GM19468 (cell line): Measurements from ENCODE around the gene ETNPPL.

Source experiments
- ATAC-seq: cut with Tn5 transposase; IDR thresholded peaks from one replicate; pipeline ENCODE4 v1.9.1; 2021; ENCODE audit warnings: mild to moderate bottlenecking, moderate library complexity, moderate number of reproducible peaks; ENCODE audit not compliant: unreplicated experiment; ENCODE audit errors: extremely low read depth

The ETNPPL gene

DNA sequence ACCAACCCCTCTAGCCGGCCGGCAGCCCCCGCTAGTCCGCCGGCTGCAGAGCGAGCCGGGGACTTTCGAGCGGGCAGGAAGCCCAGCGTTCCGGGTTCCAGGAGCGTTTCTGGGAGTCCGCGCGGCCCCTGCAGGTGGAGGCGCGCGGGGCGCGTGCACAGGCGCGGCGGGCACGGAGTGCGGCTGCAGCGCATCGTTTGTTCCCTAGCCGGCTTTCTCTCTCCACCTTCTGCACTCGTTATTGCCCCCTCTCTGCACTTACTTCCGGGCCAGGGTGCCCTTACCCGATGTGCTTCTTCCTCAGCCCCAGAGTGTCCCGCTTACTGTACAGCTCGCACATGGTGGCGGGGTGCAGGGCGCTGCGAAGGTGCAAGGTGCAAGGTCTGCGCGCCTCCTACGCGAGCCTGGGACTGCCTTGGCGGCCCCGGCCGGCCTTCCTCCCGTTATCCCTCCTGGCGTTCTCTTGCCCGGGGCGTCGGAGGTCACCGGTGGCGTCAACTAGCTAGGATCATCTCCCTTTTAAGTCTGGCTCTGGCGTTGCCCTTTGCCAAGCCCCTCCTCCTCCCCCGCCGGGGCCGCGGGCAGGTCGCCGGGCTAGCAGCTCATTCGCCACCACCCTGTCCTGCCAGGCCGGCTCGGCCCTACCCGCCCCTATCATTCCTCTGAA lies at the start of gene ETNPPL:
Gene ETNPPL, minus strand, starts transcription at position 495 of the 667 bp plus-strand sequence. Its CDS starts 155 bp downstream, at position 340.
- no peak for ATAC-seq

DNA sequence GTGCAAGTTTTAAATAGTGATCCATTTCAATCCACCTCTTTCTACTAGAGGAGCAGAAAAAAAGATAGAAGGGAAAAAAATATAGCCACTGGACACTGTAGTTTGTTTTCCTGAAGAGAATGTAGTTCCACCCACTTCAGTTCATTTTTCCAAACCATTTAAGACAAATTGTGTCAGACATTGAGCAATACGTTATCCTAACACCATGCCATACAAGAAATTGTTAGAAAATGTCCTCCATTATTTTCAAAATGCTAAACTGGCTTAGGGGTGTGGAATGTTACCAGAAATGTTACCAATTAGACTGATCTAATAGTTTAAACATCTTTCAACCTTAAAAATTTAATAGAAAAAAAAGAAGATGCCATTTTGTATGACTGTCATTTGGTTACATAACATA lies 48.6 kb upstream of the ETNPPL start:
- ATAC-seq: no peak

- no peak for ATAC-seq
Measured at GRCh38 chr4:108810087-108810486, 47.2 kb upstream of the ETNPPL start.

- ATAC-seq: no peak
Measured at GRCh38 chr4:108804648-108805273, 41.9 kb upstream of the ETNPPL start.

GRCh38 chr4:108799306-108799705 lies 36.5 kb upstream of the ETNPPL start:
- ATAC-seq: no peak

GRCh38 chr4:108796173-108796572 lies 33.3 kb upstream of the ETNPPL start:
- ATAC-seq: no peak

DNA sequence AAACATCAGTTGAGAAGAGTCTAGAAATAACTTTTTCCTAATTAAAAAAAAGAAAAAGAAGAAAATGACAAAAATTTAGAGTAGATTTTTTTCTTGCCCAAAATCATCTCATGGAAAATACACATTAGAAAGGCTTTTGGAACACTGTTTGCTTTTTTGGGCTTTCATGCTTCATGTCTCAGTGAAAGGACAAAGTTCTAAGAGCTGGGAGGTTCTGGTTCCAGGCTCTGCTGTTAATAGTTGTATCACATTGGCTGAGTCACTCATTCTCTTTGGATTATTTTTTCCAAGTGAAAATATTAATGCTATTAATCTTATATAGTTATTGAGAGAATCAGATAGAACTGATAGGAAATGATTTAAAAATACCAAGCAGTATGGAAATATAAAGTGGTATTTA lies 32.9 kb upstream of the ETNPPL start:
- no peak for ATAC-seq

GRCh38 chr4:108794136-108794535 lies 31.3 kb upstream of the ETNPPL start:
- no peak for ATAC-seq

GRCh38 chr4:108793415-108793814 lies 30.6 kb upstream of the ETNPPL start:
- no peak for ATAC-seq

DNA sequence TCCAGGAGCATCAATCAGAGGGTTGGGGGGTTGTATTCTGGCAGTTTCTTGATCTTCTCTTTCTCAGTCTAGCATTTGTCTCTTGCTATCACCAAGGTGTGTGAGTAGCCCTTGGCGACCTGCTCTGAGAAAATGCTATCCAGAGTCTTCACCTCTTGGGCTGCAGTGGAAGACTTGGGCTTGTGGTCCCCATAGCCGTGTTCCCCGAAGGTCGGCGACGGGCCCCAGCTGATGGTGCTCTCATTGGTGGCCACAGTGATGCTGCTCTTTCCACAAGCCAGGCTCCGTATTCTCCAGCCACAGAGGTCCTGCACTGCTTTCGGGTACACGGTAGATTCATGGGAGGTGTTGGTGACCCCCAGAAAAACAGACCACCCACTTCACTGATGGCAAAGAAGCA lies 25.9 kb upstream of the ETNPPL start:
- ATAC-seq: no peak

- no peak for ATAC-seq
Measured at GRCh38 chr4:108787724-108788123, 24.9 kb upstream of the ETNPPL start.

- ATAC-seq: no peak
Measured at GRCh38 chr4:108787106-108787505, 24.3 kb upstream of the ETNPPL start.

GRCh38 chr4:108786351-108786750 lies 23.5 kb upstream of the ETNPPL start:
- ATAC-seq: no peak

DNA sequence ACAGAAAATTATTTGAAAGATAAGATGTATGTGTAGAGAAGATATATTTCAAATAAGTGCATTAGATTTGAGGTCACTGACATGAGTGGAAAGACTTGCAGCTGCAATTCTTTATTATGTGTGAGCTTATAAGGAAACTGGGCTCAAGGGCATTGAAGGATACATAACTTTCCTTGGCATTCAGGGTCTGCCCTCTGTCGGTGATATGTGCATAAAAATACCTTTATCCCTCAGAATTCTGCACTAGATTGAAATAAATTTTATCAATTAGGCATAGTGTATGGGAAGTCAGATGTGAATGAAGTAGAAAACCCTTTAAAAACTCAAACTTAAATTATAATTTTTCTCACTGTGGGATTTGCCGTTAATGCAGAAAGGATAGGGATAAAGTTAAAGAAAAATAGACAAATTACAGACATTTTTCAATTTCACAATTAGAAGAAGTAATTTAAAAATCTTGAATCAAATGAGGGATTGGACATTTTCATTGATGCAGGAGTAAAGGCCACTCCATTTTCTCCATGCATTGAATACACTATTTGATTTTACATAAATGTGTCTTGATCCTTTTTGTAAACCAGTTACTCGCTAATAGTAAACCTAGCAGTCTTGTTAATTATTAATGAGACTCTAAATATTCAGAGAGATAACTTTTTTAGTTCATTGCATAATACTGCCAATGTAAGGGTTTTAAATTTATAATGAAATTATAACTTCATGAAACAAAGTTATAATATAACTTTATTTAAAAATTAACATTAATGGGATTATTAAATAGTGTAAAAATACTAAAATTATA lies 21.0 kb upstream of the ETNPPL start:
- no peak for ATAC-seq

- ATAC-seq: no peak
Measured at GRCh38 chr4:108779958-108780357, 17.1 kb upstream of the ETNPPL start.

DNA sequence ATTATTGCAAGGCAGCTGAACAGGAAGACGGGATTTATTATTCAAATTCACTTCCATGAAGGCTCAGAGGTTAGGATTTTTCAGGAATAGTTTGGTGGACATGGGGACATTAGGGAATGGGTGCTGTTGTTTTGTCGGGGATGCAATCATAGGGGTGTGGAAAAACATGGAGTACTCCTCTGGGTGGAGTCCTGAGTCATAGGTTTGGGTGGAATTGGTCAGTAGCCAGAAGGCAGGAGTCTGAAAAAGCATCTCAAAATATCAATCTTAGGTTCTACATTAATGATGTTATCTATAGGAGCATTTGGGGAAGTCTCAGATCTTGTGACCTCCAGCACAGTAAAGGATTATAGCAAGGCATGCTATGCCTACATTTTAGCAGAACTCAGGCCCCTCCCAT lies 14.5 kb upstream of the ETNPPL start:
- ATAC-seq: no peak

DNA sequence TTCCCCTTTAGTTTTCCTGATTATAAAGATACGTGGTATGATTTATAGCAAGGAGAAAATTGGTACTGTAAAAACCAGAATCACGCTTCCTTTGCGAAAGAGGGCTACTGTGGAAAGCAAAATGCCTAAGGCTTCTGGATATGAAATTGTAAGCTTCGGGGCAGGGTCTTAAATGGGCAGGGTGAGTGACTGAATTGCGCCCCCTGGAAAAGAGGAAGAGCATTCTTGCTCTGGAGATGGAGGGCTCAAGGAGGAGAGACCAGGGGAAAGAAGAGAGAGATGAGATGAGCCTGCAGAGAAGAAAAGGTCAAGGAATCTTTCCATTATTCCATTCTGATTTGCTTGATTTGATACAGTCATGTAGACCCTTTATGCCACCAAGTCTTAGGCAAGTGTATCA lies 13.1 kb upstream of the ETNPPL start:
- ATAC-seq: no peak

- ATAC-seq: no peak
Measured at GRCh38 chr4:108774809-108775530, 12.1 kb upstream of the ETNPPL start.

GRCh38 chr4:108772402-108772801 lies 9.5 kb upstream of the ETNPPL start:
- no peak for ATAC-seq

GRCh38 chr4:108766058-108766457 lies 3.2 kb upstream of the ETNPPL start:
- ATAC-seq: no peak

- no peak for ATAC-seq
Measured at GRCh38 chr4:108763986-108764385, 1.1 kb upstream of the ETNPPL start.
